ENCODE measurements around the gene IFIT3. TPM values are rescaled to one million over a fixed set of nuclear protein-coding genes. Genes with fewer than 3 reads are reported as not detected.
A peak's percentile ranks its signal among the peaks of the same experiment; 100 is the strongest.

IFIT3 gene
- total RNA-seq, 3 donors from 2014 or later = 5.8 to 12.7 (median 11.2) TPM

- DNase-seq (peak; percentile 40 to 59 (median 47)), ATAC-seq (peak; percentile 89)
- Histone ChIP-seq H3K4me3 (peak within 1 kb of the TSS; percentile 4), H3K9me3 (no peaks in the 10 kb centered on the region), H3K4me1 (ENCODE audit: low read depth) (peaks cover 20% of the 10 kb centered on the region), H3K36me3 (ENCODE audit: low read depth) (no peaks in the 10 kb centered on the region)
- intact Hi-C loops (cut with DNase I, micrococcal nuclease) = no loop called here
- TF ChIP-seq, protein P1, sequence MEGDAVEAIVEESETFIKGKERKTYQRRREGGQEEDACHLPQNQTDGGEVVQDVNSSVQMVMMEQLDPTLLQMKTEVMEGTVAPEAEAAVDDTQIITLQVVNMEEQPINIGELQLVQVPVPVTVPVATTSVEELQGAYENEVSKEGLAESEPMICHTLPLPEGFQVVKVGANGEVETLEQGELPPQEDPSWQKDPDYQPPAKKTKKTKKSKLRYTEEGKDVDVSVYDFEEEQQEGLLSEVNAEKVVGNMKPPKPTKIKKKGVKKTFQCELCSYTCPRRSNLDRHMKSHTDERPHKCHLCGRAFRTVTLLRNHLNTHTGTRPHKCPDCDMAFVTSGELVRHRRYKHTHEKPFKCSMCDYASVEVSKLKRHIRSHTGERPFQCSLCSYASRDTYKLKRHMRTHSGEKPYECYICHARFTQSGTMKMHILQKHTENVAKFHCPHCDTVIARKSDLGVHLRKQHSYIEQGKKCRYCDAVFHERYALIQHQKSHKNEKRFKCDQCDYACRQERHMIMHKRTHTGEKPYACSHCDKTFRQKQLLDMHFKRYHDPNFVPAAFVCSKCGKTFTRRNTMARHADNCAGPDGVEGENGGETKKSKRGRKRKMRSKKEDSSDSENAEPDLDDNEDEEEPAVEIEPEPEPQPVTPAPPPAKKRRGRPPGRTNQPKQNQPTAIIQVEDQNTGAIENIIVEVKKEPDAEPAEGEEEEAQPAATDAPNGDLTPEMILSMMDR (IDR thresholded peaks at IDR 0.05) = no peak
Measured at GRCh38 chr10:89301721-89302445, 25.9 kb upstream of the IFIT3 start, which contains the start of gene IFIT2. Gene IFIT2, plus strand, starts transcription at chr10:89302046. Its CDS starts 78 bp downstream, at chr10:89302124.

GRCh38 chr10:89302625-89303024 lies 25.2 kb upstream of the IFIT3 start:
- H3K4me1 ChIP-seq (ENCODE audit: low read depth) = peaks cover 20% of the 10 kb centered on the region
- intact Hi-C loops (cut with DNase I, micrococcal nuclease) = no loop called here
- TF ChIP-seq, protein P1 (IDR thresholded peaks at IDR 0.05) = no peak
- H3K36me3 ChIP-seq (ENCODE audit: low read depth) = no peaks in the 10 kb centered on the region
- ATAC-seq (peak; percentile 36), DNase-seq (no peak)
- H3K4me3 ChIP-seq = no peak overlapping the region
- H3K9me3 ChIP-seq = no peaks in the 10 kb centered on the region

- H3K9me3 ChIP-seq = no peaks in the 10 kb centered on the region
- peaks cover 20% of the 10 kb centered on the region for H3K4me1 ChIP-seq (ENCODE audit: low read depth)
- intact Hi-C loops (cut with DNase I, micrococcal nuclease) = no loop called here
- ATAC-seq (no peak), DNase-seq (no peak)
- no peak overlapping the region for H3K4me3 ChIP-seq
- TF ChIP-seq, protein P1 (IDR thresholded peaks at IDR 0.05) = no peak
- H3K36me3 ChIP-seq (ENCODE audit: low read depth) = no peaks in the 10 kb centered on the region
Measured at GRCh38 chr10:89303161-89303560, 24.6 kb upstream of the IFIT3 start.

GRCh38 chr10:89304026-89304425 lies 23.8 kb upstream of the IFIT3 start:
- Histone ChIP-seq H3K9me3 (no peaks in the 10 kb centered on the region), H3K4me3 (no peak overlapping the region), H3K4me1 (ENCODE audit: low read depth) (peaks cover 20% of the 10 kb centered on the region), H3K36me3 (ENCODE audit: low read depth) (no peaks in the 10 kb centered on the region)
- DNase-seq (no peak), ATAC-seq (no peak)
- TF ChIP-seq, protein P1 (IDR thresholded peaks at IDR 0.05) = no peak
- intact Hi-C loops (cut with DNase I, micrococcal nuclease) = no loop called here

- TF ChIP-seq, protein P1 (IDR thresholded peaks at IDR 0.05) = no peak
- no peak for DNase-seq
- intact Hi-C loops (cut with DNase I, micrococcal nuclease) = no loop called here
- H3K4me1 ChIP-seq (ENCODE audit: low read depth) = peaks cover 20% of the 10 kb centered on the region
- H3K4me3 ChIP-seq = no peak overlapping the region
- no peaks in the 10 kb centered on the region for H3K36me3 ChIP-seq (ENCODE audit: low read depth)
- H3K9me3 ChIP-seq = no peaks in the 10 kb centered on the region
- ATAC-seq = no peak
Measured at GRCh38 chr10:89304446-89304845, 23.4 kb upstream of the IFIT3 start.

All from mucosa of descending colon (tissue), 3 donors.